Measurements from ENCODE around the gene AMACR. TPM values are rescaled to one million over a fixed set of nuclear protein-coding genes. Genes with fewer than 3 reads are reported as not detected.
A peak's percentile ranks its signal among the peaks of the same experiment; 100 is the strongest.

Gene AMACR
- total RNA-seq, 1 donor from 2014 or later = 12.2 TPM

GRCh38 chr5:34045996-34046395, 38.1 kb upstream of the AMACR start:
- no peak overlapping the region for H3K27ac ChIP-seq
- H3K4me1 ChIP-seq = peaks cover 26% of the 10 kb centered on the region
- no peaks in the 10 kb centered on the region for H3K9me3 ChIP-seq
- no peak for DNase-seq
- no peak for TF ChIP-seq CTCF (IDR thresholded peaks at IDR 0.05)
- no peaks in the 10 kb centered on the region for H3K36me3 ChIP-seq
- no peaks in the 10 kb centered on the region for H3K27me3 ChIP-seq (ENCODE audit: low read depth)
- peak in 1 of 2 donors; percentile 43 for ATAC-seq
- no peak overlapping the region for H3K4me3 ChIP-seq
- intact Hi-C loops (cut with DNase I) = no loop called here

- H3K9me3 ChIP-seq = no peaks in the 10 kb centered on the region
- H3K27ac ChIP-seq = no peak overlapping the region
- intact Hi-C loops (cut with DNase I) = no loop called here
- no peaks in the 10 kb centered on the region for H3K36me3 ChIP-seq
- DNase-seq = no peak
- TF ChIP-seq CTCF (IDR thresholded peaks at IDR 0.05) = no peak
- no peak for ATAC-seq
- H3K27me3 ChIP-seq (ENCODE audit: low read depth) = no peaks in the 10 kb centered on the region
- H3K4me1 ChIP-seq = peaks cover 26% of the 10 kb centered on the region
- H3K4me3 ChIP-seq = no peak overlapping the region
Observed at GRCh38 chr5:34045023-34045422, 37.2 kb upstream of the AMACR start.

- no peaks in the 10 kb centered on the region for H3K36me3 ChIP-seq
- intact Hi-C loops (cut with DNase I) = no loop called here
- peak within 1 kb of the TSS; percentile 7 for H3K27ac ChIP-seq
- no peak for TF ChIP-seq CTCF (IDR thresholded peaks at IDR 0.05)
- H3K27me3 ChIP-seq (ENCODE audit: low read depth) = no peaks in the 10 kb centered on the region
- H3K9me3 ChIP-seq = no peaks in the 10 kb centered on the region
- H3K4me3 ChIP-seq = peak within 1 kb of the TSS; percentile 22
- no peak for DNase-seq
- H3K4me1 ChIP-seq = peaks cover 21% of the 10 kb centered on the region
- ATAC-seq = peak; percentile 39 to 45
Observed at GRCh38 chr5:34043099-34043876, 35.4 kb upstream of the AMACR start, which contains the start of gene C1QTNF3. Gene C1QTNF3, minus strand, starts transcription at chr5:34043213. Its CDS starts 88 bp downstream, at chr5:34043125.

GRCh38 chr5:34042321-34042720, 34.5 kb upstream of the AMACR start:
- Histone ChIP-seq H3K4me1 (peaks cover 21% of the 10 kb centered on the region), H3K36me3 (no peaks in the 10 kb centered on the region), H3K27ac (no peak overlapping the region), H3K4me3 (peak overlapping the region; percentile 22), H3K9me3 (no peaks in the 10 kb centered on the region), H3K27me3 (ENCODE audit: low read depth) (no peaks in the 10 kb centered on the region)
- no peak for TF ChIP-seq CTCF (IDR thresholded peaks at IDR 0.05)
- intact Hi-C loops (cut with DNase I) = no loop called here
- peak in 1 of 2 donors; percentile 40 for ATAC-seq
- DNase-seq = no peak

GRCh38 chr5:34041247-34041972, 33.6 kb upstream of the AMACR start:
- no peaks in the 10 kb centered on the region for H3K9me3 ChIP-seq
- ATAC-seq (no peak), DNase-seq (no peak)
- intact Hi-C loops (cut with DNase I) = no loop called here
- H3K27me3 ChIP-seq (ENCODE audit: low read depth) = no peaks in the 10 kb centered on the region
- TF ChIP-seq CTCF (IDR thresholded peaks at IDR 0.05) = no peak
- peaks cover 24% of the 10 kb centered on the region for H3K4me1 ChIP-seq
- no peaks in the 10 kb centered on the region for H3K36me3 ChIP-seq
- H3K4me3 ChIP-seq = no peak overlapping the region
- H3K27ac ChIP-seq = no peak overlapping the region

All from lower lobe of right lung (tissue), 2 donors.